Mucosa of descending colon (tissue), 3 donors: ENCODE measurements around the gene SYNJ2BP. TPM values are rescaled to one million over a fixed set of nuclear protein-coding genes. Genes with fewer than 3 reads are reported as not detected.
A peak's percentile ranks its signal among the peaks of the same experiment; 100 is the strongest.

Experiments used
- ATAC-seq: fragments of 200-7000 bp; cut with Tn5 transposase; one replicate; pipeline ENCODE4 v1.9.1; 2020; ENCODE audit warnings: mild to moderate bottlenecking, moderate library complexity
- DNase-seq, 3 donors: peaks; one replicate each; pipeline ENCODE4 v3.0.0-alpha.2; 2020
- H3K36me3 ChIP-seq: fragments of 200-600 bp; one replicate; pipeline ENCODE4 v1.8.0; 2021; ENCODE audit warnings: low read depth, mild to moderate bottlenecking
- H3K4me1 ChIP-seq: fragments of 200-600 bp; one replicate; pipeline ENCODE4 v1.8.0; 2021; ENCODE audit warnings: low read depth, mild to moderate bottlenecking
- H3K4me3 ChIP-seq: fragments of 200-600 bp; one replicate; pipeline ENCODE4 v1.8.0; 2021; ENCODE audit warnings: mild to moderate bottlenecking
- H3K9me3 ChIP-seq: fragments of 200-600 bp; one replicate; pipeline ENCODE4 v1.8.0; 2021; ENCODE audit warnings: mild to moderate bottlenecking
- intact Hi-C, 2 donors: fragments of 100-400 bp; cut with DNase I in 1 of 2; cut with micrococcal nuclease in 1 of 2; formaldehyde crosslinking; loops; one replicate each; pipeline versions ENCODE4 v1.11.0 to v1.11.1; 2022; cut with DNase I, micrococcal nuclease
- total RNA-seq, 3 donors: library from RNA; stranded (reverse); fragmentation: NEBNext Ultra II Directional in 2 of 3; extraction: Animal tissue kit (Norgen Biotek cat#: 25700) in 2 of 3; gene quantifications; one replicate each; pipeline versions ENCODE4 v1.2.1 to v1.2.4, GENCODE V29; 2021 to 2023
- TF ChIP-seq, protein P1 (sequence below): fragments of 200-600 bp; IDR thresholded peaks from one replicate; pipeline ENCODE4 v1.8.0; 2022; ENCODE audit warnings: antibody characterized with exemption, mild to moderate bottlenecking
- donor health status: DM: no; HTN: no; CAD: no; lungs with moderate emphysema.
- donor health status: DM: no; HTN: no; CAD: no.
- donor health status: DM: no; HTN: yes; CAD: no.

The SYNJ2BP gene
- total RNA-seq, 3 donors from 2014 or later = 53.7 to 57.9 (median 53.9) TPM

GRCh38 chr14:70380824-70381223 lies 36.1 kb downstream of the SYNJ2BP start:
- Histone ChIP-seq H3K9me3 (no peaks in the 10 kb centered on the region), H3K4me1 (no peaks in the 10 kb centered on the region), H3K36me3 (no peaks in the 10 kb centered on the region), H3K4me3 (no peak overlapping the region)
- peak; percentile 58 for ATAC-seq
- intact Hi-C loops = no loop called here
- no peak for DNase-seq
- TF ChIP-seq, protein P1, sequence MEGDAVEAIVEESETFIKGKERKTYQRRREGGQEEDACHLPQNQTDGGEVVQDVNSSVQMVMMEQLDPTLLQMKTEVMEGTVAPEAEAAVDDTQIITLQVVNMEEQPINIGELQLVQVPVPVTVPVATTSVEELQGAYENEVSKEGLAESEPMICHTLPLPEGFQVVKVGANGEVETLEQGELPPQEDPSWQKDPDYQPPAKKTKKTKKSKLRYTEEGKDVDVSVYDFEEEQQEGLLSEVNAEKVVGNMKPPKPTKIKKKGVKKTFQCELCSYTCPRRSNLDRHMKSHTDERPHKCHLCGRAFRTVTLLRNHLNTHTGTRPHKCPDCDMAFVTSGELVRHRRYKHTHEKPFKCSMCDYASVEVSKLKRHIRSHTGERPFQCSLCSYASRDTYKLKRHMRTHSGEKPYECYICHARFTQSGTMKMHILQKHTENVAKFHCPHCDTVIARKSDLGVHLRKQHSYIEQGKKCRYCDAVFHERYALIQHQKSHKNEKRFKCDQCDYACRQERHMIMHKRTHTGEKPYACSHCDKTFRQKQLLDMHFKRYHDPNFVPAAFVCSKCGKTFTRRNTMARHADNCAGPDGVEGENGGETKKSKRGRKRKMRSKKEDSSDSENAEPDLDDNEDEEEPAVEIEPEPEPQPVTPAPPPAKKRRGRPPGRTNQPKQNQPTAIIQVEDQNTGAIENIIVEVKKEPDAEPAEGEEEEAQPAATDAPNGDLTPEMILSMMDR = no peak

DNA sequence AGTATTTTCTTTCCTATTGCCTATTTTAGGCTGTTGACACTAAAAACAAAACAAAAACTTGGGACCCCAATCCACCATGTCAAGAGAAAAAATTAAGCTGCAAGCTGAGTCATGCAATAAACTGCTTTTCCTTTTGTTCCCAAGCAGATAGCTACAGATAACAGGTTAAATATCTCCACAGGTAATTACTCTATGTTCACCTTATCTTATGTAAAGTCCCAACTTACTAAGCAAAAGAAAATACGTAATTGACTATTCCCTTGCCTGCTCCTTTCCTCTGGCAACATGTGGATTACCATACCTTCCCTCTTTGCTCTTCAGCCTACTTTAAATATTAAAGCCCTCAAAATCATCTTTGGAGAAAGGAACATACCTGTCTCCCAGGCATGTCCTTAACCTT lies 38.2 kb downstream of the SYNJ2BP start:
- no peaks in the 10 kb centered on the region for H3K4me1 ChIP-seq
- H3K9me3 ChIP-seq = no peaks in the 10 kb centered on the region
- intact Hi-C loops = no loop called here
- DNase-seq (no peak), ATAC-seq (peak; percentile 73)
- TF ChIP-seq, protein P1 = no peak
- H3K4me3 ChIP-seq = no peak overlapping the region
- H3K36me3 ChIP-seq = no peaks in the 10 kb centered on the region

Other genes starting within 250 kb of the SYNJ2BP start
- 1 to 10 TPM in 1 of 3 donors, under 1 TPM in 2; 0.41 to 1.2 (median 0.67) TPM for gene SLC8A3, start 228.1 kb downstream of the SYNJ2BP start, total RNA-seq
- 10 to 100 TPM; 17.3 to 44.4 (median 38.1) TPM for gene COX16, start 57.4 kb downstream of the SYNJ2BP start, total RNA-seq
- gene ADAM21, start 35.1 kb upstream of the SYNJ2BP start, total RNA-seq = under 1 TPM in 1 of 3 donors, not detected in 2; 0.10 TPM
- 1 to 10 TPM in 1 of 3 donors, under 1 TPM in 2; 0.27 to 1.1 (median 0.72) TPM for gene ADAM20, start 117.9 kb upstream of the SYNJ2BP start, total RNA-seq
- 10 to 100 TPM; 24.4 to 30.9 (median 27.6) TPM for gene MED6, start 183.6 kb upstream of the SYNJ2BP start, total RNA-seq
- under 1 TPM; 0.20 to 0.63 (median 0.54) TPM for gene TTC9, start 224.8 kb upstream of the SYNJ2BP start, total RNA-seq